Measurements from ENCODE around the gene RNF181.

DNA sequence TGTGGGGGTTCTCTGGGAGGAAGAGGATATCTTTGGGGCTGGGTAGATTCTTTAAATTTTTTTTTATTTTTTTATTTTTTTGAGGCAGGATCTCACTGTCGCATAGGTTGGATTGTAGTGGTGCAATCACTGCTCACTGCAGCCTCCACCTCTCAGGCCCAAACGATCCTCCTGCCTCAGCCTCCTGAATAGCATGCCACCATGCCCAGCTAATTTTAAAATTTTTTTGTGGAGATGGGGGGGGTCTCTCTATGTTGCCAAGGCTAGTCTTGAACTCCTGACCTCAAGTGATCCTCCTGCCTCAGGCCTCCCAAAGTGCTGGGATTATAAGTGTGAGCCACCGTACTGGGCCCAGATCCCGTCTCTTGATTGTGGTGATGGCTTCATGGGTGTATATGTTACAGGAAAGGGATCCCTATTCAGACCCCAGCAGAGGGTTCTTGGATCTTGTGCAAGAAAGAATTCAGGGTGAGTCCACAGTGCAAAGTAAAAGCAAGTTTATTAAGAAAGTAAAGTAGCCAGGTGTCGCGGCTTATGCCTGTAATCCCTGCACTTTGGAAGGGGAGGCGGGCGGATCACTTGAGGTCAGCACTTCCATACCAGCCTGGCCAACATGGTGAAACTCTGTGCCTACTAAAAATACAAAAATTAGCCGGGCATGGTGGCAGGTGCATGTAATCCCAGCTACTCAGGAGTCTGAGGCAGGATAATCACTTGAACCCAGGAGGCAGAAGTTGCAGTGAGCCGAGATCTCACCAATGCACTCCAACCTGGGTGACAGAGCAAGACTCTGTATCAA lies 18.4 kb downstream of the RNF181 start:
- TF ChIP-seq, protein P1, sequence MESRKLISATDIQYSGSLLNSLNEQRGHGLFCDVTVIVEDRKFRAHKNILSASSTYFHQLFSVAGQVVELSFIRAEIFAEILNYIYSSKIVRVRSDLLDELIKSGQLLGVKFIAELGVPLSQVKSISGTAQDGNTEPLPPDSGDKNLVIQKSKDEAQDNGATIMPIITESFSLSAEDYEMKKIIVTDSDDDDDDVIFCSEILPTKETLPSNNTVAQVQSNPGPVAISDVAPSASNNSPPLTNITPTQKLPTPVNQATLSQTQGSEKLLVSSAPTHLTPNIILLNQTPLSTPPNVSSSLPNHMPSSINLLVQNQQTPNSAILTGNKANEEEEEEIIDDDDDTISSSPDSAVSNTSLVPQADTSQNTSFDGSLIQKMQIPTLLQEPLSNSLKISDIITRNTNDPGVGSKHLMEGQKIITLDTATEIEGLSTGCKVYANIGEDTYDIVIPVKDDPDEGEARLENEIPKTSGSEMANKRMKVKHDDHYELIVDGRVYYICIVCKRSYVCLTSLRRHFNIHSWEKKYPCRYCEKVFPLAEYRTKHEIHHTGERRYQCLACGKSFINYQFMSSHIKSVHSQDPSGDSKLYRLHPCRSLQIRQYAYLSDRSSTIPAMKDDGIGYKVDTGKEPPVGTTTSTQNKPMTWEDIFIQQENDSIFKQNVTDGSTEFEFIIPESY (IDR thresholded peaks at IDR 0.05; ENCODE audit: extremely low read depth, insufficient replicate concordance, low read length): no peak
- TF ChIP-seq, protein P2, sequence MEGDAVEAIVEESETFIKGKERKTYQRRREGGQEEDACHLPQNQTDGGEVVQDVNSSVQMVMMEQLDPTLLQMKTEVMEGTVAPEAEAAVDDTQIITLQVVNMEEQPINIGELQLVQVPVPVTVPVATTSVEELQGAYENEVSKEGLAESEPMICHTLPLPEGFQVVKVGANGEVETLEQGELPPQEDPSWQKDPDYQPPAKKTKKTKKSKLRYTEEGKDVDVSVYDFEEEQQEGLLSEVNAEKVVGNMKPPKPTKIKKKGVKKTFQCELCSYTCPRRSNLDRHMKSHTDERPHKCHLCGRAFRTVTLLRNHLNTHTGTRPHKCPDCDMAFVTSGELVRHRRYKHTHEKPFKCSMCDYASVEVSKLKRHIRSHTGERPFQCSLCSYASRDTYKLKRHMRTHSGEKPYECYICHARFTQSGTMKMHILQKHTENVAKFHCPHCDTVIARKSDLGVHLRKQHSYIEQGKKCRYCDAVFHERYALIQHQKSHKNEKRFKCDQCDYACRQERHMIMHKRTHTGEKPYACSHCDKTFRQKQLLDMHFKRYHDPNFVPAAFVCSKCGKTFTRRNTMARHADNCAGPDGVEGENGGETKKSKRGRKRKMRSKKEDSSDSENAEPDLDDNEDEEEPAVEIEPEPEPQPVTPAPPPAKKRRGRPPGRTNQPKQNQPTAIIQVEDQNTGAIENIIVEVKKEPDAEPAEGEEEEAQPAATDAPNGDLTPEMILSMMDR (IDR thresholded peaks at IDR 0.05 in 2 of 3, conservative IDR thresholded peaks at IDR 0.05 in 1 of 3; ENCODE audit: borderline replicate concordance in 1 of 3, insufficient read depth in 1 of 3, low read depth in 2 of 3, low read length in 2 of 3): no peak
- no peak for TF ChIP-seq TCF7L2 (IDR thresholded peaks at IDR 0.05; ENCODE audit: borderline replicate concordance, extremely low read depth, insufficient read depth, insufficient read length)
- no peak for TF ChIP-seq EZH2phosphoT487 (IDR thresholded peaks at IDR 0.05; ENCODE audit: borderline replicate concordance)
- no peak for TF ChIP-seq CEBPB (IDR thresholded peaks at IDR 0.05; ENCODE audit: low read depth)
- TF ChIP-seq ATF3 (IDR thresholded peaks at IDR 0.05): no peak
- TF ChIP-seq POLR2AphosphoS5 (IDR thresholded peaks at IDR 0.05; ENCODE audit: low read depth, low read length): peak; percentile 25
- TF ChIP-seq POLR2A (IDR thresholded peaks at IDR 0.05; ENCODE audit: borderline replicate concordance, extremely low read depth, insufficient read depth, insufficient read length): no peak
- TF ChIP-seq ELF1 (IDR thresholded peaks at IDR 0.05; ENCODE audit: borderline replicate concordance, low read depth): no peak
- no peak for TF ChIP-seq ZNF274 (IDR thresholded peaks at IDR 0.05; ENCODE audit: low read depth, low read length)
- TF ChIP-seq SRF (IDR thresholded peaks at IDR 0.05; ENCODE audit: low read depth): no peak
- TF ChIP-seq EGR1 (IDR thresholded peaks at IDR 0.05; ENCODE audit: low read depth): no peak
- TF ChIP-seq SP1 (IDR thresholded peaks at IDR 0.05; ENCODE audit: low read depth): no peak
